ENCODE results near the gene ARHGEF12. TPM values are rescaled to one million over a fixed set of nuclear protein-coding genes. Genes with fewer than 3 reads are reported as not detected.
A peak's percentile ranks its signal among the peaks of the same experiment; 100 is the strongest.

ARHGEF12 gene
- total RNA-seq, 2 donors from 2014 or later = 113 to 132 TPM

- Histone ChIP-seq H3K4me3 (peak overlapping the region; percentile 86), H3K4me1 (ENCODE audit: control insufficient read depth in 1 of 2, low read depth in 2 of 2) (peaks cover 18 to 62% of the 10 kb centered on the region in 2 donors), H3K9me3 (no peaks in the 10 kb centered on the region), H3K27me3 (replicated peaks; ENCODE audit: insufficient read depth) (no peaks in the 10 kb centered on the region), H3K36me3 (no peaks in the 10 kb centered on the region), H3K27ac (peak overlapping the region; percentile 95 to 99)
- no peak for TF ChIP-seq CTCF (IDR thresholded peaks at IDR 0.05)
- DNase-seq (ENCODE audit: low spot score) (no peak), ATAC-seq (ENCODE audit: insufficient number of reproducible peaks, low FRiP score, low read depth) (no peak)
Observed at GRCh38 chr11:120337355-120338106, 1.3 kb downstream of the ARHGEF12 start.

- Histone ChIP-seq H3K36me3 (no peaks in the 10 kb centered on the region), H3K4me1 (ENCODE audit: control insufficient read depth in 1 of 2, low read depth in 2 of 2) (peaks cover 21 to 62% of the 10 kb centered on the region in 2 donors), H3K4me3 (peak overlapping the region; percentile 86), H3K27me3 (replicated peaks; ENCODE audit: insufficient read depth) (no peaks in the 10 kb centered on the region), H3K9me3 (no peaks in the 10 kb centered on the region), H3K27ac (peak overlapping the region; percentile 95 to 99)
- DNase-seq (ENCODE audit: low spot score) (no peak), ATAC-seq (ENCODE audit: insufficient number of reproducible peaks, low FRiP score, low read depth) (no peak)
- no peak for TF ChIP-seq CTCF (IDR thresholded peaks at IDR 0.05)
Observed at GRCh38 chr11:120338107-120338933, 2.1 kb downstream of the ARHGEF12 start.

- Histone ChIP-seq H3K4me3 (peak overlapping the region; percentile 86), H3K9me3 (no peaks in the 10 kb centered on the region), H3K27me3 (replicated peaks; ENCODE audit: insufficient read depth) (no peaks in the 10 kb centered on the region), H3K4me1 (ENCODE audit: control insufficient read depth in 1 of 2, low read depth in 2 of 2) (peaks cover 22 to 62% of the 10 kb centered on the region in 2 donors), H3K27ac (peak overlapping the region; percentile 5 to 39), H3K36me3 (no peaks in the 10 kb centered on the region)
- TF ChIP-seq CTCF (IDR thresholded peaks at IDR 0.05) = no peak
- DNase-seq (ENCODE audit: low spot score) (no peak), ATAC-seq (ENCODE audit: insufficient number of reproducible peaks, low FRiP score, low read depth) (no peak)
Observed at GRCh38 chr11:120339394-120339890, 3.2 kb downstream of the ARHGEF12 start.

GRCh38 chr11:120340529-120340928 lies 4.3 kb downstream of the ARHGEF12 start:
- ATAC-seq (ENCODE audit: insufficient number of reproducible peaks, low FRiP score, low read depth) (no peak), DNase-seq (ENCODE audit: low spot score) (no peak)
- TF ChIP-seq CTCF (IDR thresholded peaks at IDR 0.05) = no peak
- Histone ChIP-seq H3K9me3 (no peaks in the 10 kb centered on the region), H3K27ac (no peak overlapping the region), H3K4me3 (peak overlapping the region; percentile 86), H3K4me1 (ENCODE audit: control insufficient read depth in 1 of 2, low read depth in 2 of 2) (peaks cover 29 to 65% of the 10 kb centered on the region in 2 donors), H3K36me3 (no peaks in the 10 kb centered on the region), H3K27me3 (replicated peaks; ENCODE audit: insufficient read depth) (no peaks in the 10 kb centered on the region)

- no peaks in the 10 kb centered on the region for H3K9me3 ChIP-seq
- ATAC-seq (ENCODE audit: insufficient number of reproducible peaks, low FRiP score, low read depth) = no peak
- DNase-seq (ENCODE audit: low spot score) = no peak
- H3K27ac ChIP-seq = no peak overlapping the region
- H3K27me3 ChIP-seq (replicated peaks; ENCODE audit: insufficient read depth) = no peaks in the 10 kb centered on the region
- no peaks in the 10 kb centered on the region for H3K36me3 ChIP-seq
- TF ChIP-seq CTCF (IDR thresholded peaks at IDR 0.05) = no peak
- peaks cover 39 to 79% of the 10 kb centered on the region in 2 donors for H3K4me1 ChIP-seq (ENCODE audit: control insufficient read depth in 1 of 2, low read depth in 2 of 2)
- no peak overlapping the region for H3K4me3 ChIP-seq
Observed at GRCh38 chr11:120342226-120342625, 6.0 kb downstream of the ARHGEF12 start.
